ENCODE data around the gene F8.

DNA sequence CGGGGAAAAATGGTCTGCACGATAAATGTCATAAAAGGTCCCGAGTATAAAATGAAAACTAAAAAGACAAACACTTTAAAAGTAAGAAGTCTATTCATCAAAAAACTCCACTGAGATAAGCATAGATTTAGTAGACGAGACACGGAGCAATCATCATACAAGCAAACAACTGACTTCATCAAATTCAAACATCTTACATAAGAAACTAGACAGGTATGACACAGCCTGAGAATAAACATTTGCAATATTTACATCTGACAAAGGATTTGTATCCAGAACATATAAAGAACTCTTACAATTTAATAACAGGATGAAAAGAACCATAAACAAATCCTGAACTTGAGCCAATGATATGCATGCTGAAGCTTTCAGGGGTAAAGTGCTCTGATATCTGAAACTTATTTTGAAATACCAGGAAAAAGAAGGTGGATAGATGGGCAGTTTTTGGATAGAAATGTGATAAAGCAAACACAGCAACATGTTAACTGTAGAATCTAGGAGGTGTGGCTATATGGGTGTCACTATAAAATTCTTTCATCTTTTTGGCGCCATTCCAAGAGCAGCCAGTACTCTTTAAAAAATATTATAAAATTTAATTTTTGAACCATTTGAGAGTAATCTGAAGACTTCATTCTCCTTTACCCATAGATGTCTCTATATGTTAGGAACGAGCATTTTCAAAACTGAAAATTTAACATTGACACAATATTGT is 229.3 kb downstream of the F8 start:
- TF ChIP-seq, protein P1, sequence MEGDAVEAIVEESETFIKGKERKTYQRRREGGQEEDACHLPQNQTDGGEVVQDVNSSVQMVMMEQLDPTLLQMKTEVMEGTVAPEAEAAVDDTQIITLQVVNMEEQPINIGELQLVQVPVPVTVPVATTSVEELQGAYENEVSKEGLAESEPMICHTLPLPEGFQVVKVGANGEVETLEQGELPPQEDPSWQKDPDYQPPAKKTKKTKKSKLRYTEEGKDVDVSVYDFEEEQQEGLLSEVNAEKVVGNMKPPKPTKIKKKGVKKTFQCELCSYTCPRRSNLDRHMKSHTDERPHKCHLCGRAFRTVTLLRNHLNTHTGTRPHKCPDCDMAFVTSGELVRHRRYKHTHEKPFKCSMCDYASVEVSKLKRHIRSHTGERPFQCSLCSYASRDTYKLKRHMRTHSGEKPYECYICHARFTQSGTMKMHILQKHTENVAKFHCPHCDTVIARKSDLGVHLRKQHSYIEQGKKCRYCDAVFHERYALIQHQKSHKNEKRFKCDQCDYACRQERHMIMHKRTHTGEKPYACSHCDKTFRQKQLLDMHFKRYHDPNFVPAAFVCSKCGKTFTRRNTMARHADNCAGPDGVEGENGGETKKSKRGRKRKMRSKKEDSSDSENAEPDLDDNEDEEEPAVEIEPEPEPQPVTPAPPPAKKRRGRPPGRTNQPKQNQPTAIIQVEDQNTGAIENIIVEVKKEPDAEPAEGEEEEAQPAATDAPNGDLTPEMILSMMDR (IDR thresholded peaks at IDR 0.05) = no peak
- TF ChIP-seq POLR2AphosphoS5 (IDR thresholded peaks at IDR 0.05; ENCODE audit: low read depth, low read length) (no peak), TCF7L2 (IDR thresholded peaks at IDR 0.05; ENCODE audit: low read depth, low read length) (no peak)
- TF ChIP-seq, protein P2, sequence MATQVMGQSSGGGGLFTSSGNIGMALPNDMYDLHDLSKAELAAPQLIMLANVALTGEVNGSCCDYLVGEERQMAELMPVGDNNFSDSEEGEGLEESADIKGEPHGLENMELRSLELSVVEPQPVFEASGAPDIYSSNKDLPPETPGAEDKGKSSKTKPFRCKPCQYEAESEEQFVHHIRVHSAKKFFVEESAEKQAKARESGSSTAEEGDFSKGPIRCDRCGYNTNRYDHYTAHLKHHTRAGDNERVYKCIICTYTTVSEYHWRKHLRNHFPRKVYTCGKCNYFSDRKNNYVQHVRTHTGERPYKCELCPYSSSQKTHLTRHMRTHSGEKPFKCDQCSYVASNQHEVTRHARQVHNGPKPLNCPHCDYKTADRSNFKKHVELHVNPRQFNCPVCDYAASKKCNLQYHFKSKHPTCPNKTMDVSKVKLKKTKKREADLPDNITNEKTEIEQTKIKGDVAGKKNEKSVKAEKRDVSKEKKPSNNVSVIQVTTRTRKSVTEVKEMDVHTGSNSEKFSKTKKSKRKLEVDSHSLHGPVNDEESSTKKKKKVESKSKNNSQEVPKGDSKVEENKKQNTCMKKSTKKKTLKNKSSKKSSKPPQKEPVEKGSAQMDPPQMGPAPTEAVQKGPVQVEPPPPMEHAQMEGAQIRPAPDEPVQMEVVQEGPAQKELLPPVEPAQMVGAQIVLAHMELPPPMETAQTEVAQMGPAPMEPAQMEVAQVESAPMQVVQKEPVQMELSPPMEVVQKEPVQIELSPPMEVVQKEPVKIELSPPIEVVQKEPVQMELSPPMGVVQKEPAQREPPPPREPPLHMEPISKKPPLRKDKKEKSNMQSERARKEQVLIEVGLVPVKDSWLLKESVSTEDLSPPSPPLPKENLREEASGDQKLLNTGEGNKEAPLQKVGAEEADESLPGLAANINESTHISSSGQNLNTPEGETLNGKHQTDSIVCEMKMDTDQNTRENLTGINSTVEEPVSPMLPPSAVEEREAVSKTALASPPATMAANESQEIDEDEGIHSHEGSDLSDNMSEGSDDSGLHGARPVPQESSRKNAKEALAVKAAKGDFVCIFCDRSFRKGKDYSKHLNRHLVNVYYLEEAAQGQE (IDR thresholded peaks at IDR 0.05; ENCODE audit: insufficient read depth in 1 of 2, low read depth in 2 of 2, low read length in 1 of 2) = no peak
